ENCODE measurements around the gene BCAS3. TPM values are rescaled to one million over a fixed set of nuclear protein-coding genes. Genes with fewer than 3 reads are reported as not detected.

Gene BCAS3
- total RNA-seq (10 to 100 TPM; 40.3 to 42.2 TPM), polyA plus RNA-seq (10 to 100 TPM; 27.0 to 45.2 TPM)

- Mint-ChIP-seq H3K4me1 (peaks cover 17 to 26% (median 23%) of the 10 kb centered on the region in 4 donors), H3K36me3 (peaks cover 6 to 14% of the 10 kb centered on the region in 2 donors), H3K4me3 (peak within 1 kb of the TSS; percentile 91 to 99 (median 97)), H3K9me3 (no peaks in the 10 kb centered on the region), H3K27me3 (no peaks in the 10 kb centered on the region), H3K27ac (peak within 1 kb of the TSS; percentile 93 to 99 (median 98))
- H3K4me3 ChIP-seq (ENCODE audit: low read length in 2 of 2) = peak within 1 kb of the TSS; percentile 65 to 96
- ChIA-PET POLR2A (ENCODE audit: partially characterized antibody) (interaction anchor here (0.6 to 2.0 kb wide), 18 partner anchors 9 to 1571 kb away, joined by 3 to 24 read pairs (median 4); partner anchors contain the start of genes CLTC, DHX40, PPM1D and RNFT1), CTCF (ENCODE audit: partially characterized antibody) (interaction anchor here (1.0 to 1.4 kb wide), 6 partner anchors 36 to 102 kb away, joined by 3 to 5 read pairs (median 3); no protein-coding TSS in a partner anchor)
- no peaks in the 10 kb centered on the region for H3K27me3 ChIP-seq (ENCODE audit: insufficient read depth, low read length)
- H3K4me1 ChIP-seq (ENCODE audit: insufficient read depth, low read length) = peaks cover 14% of the 10 kb centered on the region
- H3K9me3 ChIP-seq (ENCODE audit: control insufficient read depth in 1 of 2, low read length in 2 of 2) = no peaks in the 10 kb centered on the region
- DNase-seq = peak; percentile 96 to 99 (median 97)
- peak within 1 kb of the TSS; percentile 72 for H3K27ac ChIP-seq (ENCODE audit: low read depth, low read length)
- no peaks in the 10 kb centered on the region for H3K36me3 ChIP-seq (ENCODE audit: insufficient read depth, low read length)
- intact Hi-C loops (cut with micrococcal nuclease) = loop anchor here (1.0 to 10.0 kb wide), 5 partner anchors 77 to 1387 kb away; partner anchors contain the start of genes DHX40, PPM1D and USP32
Observed at GRCh38 chr17:60677308-60678117, at the start of gene BCAS3. TSS of gene BCAS3 (plus strand) at chr17:60677851.

GRCh38 chr17:60628252-60628889 lies 49.3 kb upstream of the BCAS3 start:
- Mint-ChIP-seq H3K27me3 (no peaks in the 10 kb centered on the region), H3K36me3 (peaks cover 0 to 11% of the 10 kb centered on the region in 2 donors), H3K27ac (no peak overlapping the region), H3K4me1 (peaks cover 3 to 8% (median 5%) of the 10 kb centered on the region in 4 donors), H3K4me3 (no peak overlapping the region), H3K9me3 (no peaks in the 10 kb centered on the region)
- Histone ChIP-seq H3K27me3 (ENCODE audit: insufficient read depth, low read length) (no peaks in the 10 kb centered on the region), H3K27ac (ENCODE audit: low read depth, low read length) (no peak overlapping the region), H3K9me3 (ENCODE audit: control insufficient read depth in 1 of 2, low read length in 2 of 2) (no peaks in the 10 kb centered on the region), H3K36me3 (ENCODE audit: insufficient read depth, low read length) (no peaks in the 10 kb centered on the region), H3K4me3 (ENCODE audit: low read length in 2 of 2) (no peak overlapping the region), H3K4me1 (ENCODE audit: insufficient read depth, low read length) (no peaks in the 10 kb centered on the region)
- POLR2A ChIA-PET (ENCODE audit: partially characterized antibody) = no interaction called here
- DNase-seq = no peak
- CTCF ChIA-PET (ENCODE audit: partially characterized antibody) = interaction anchor here (0.6 to 3.7 kb wide), 2 partner anchors 9 to 12 kb away, joined by 3 to 18 read pairs; no protein-coding TSS in a partner anchor
- intact Hi-C loops (cut with micrococcal nuclease) = no loop called here

DNA sequence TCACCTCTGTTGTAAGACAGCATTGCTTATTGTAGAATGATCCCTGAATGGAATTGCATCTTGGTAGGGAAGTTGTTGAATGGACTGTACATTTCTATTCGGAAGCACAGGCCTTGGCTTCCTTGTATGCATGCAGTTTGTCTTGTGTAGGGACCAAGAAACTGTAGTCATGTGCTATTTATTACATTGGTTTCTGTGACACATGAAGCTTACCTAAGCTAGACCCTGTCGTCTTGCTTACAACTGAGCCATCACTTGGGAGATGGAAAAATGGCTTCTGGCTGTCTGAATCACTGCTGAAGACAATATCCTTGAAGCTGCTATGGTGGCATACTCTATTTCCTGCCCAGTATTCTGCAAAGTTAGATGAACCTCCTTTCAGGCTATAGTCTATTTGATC lies 48.5 kb upstream of the BCAS3 start:
- no peaks in the 10 kb centered on the region for H3K27me3 Mint-ChIP-seq
- no peak overlapping the region for H3K27ac ChIP-seq (ENCODE audit: low read depth, low read length)
- no peak for DNase-seq
- H3K4me1 ChIP-seq (ENCODE audit: insufficient read depth, low read length) = no peaks in the 10 kb centered on the region
- H3K9me3 Mint-ChIP-seq = no peaks in the 10 kb centered on the region
- H3K36me3 Mint-ChIP-seq = peaks cover 0 to 11% of the 10 kb centered on the region in 2 donors
- POLR2A ChIA-PET (ENCODE audit: partially characterized antibody) = no interaction called here
- H3K4me1 Mint-ChIP-seq = peaks cover 3 to 6% (median 5%) of the 10 kb centered on the region in 4 donors
- no peaks in the 10 kb centered on the region for H3K27me3 ChIP-seq (ENCODE audit: insufficient read depth, low read length)
- no peaks in the 10 kb centered on the region for H3K9me3 ChIP-seq (ENCODE audit: control insufficient read depth in 1 of 2, low read length in 2 of 2)
- intact Hi-C loops (cut with micrococcal nuclease) = no loop called here
- no peak overlapping the region for H3K4me3 Mint-ChIP-seq
- H3K4me3 ChIP-seq (ENCODE audit: low read length in 2 of 2) = no peak overlapping the region
- H3K27ac Mint-ChIP-seq = no peak overlapping the region
- no peaks in the 10 kb centered on the region for H3K36me3 ChIP-seq (ENCODE audit: insufficient read depth, low read length)
- CTCF ChIA-PET (ENCODE audit: partially characterized antibody) = interaction anchor here (3.7 kb wide), 1 partner anchor 8 kb away, joined by 18 read pairs; no protein-coding TSS in a partner anchor

DNA sequence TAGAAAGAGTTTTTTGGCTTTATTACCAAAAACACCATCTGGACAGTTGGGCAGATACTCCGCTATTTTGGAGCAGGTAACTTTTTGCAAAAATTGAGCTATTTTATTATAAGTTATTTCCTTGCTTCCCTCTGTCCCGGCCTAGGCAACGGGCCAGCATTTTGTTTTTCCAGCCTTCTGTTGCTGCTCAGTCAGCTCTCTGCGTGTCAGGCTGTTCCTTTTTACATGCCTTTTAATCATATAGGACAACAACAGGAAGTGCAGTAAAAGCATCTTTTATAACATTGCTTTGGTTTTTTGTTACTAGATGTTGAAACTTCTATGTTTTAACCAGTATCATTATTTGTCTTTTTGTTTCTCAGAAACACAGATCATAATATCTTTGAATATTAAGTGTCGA lies 47.3 kb upstream of the BCAS3 start:
- H3K4me1 Mint-ChIP-seq = peaks cover 3 to 6% (median 5%) of the 10 kb centered on the region in 4 donors
- ChIA-PET POLR2A (ENCODE audit: partially characterized antibody) (no interaction called here), CTCF (ENCODE audit: partially characterized antibody) (interaction anchor here (0.9 to 1.5 kb wide), 3 partner anchors 9 to 54 kb away, joined by 3 to 6 read pairs (median 6); no protein-coding TSS in a partner anchor)
- H3K4me3 Mint-ChIP-seq = no peak overlapping the region
- Histone ChIP-seq H3K9me3 (ENCODE audit: control insufficient read depth in 1 of 2, low read length in 2 of 2) (no peaks in the 10 kb centered on the region), H3K4me1 (ENCODE audit: insufficient read depth, low read length) (no peaks in the 10 kb centered on the region), H3K36me3 (ENCODE audit: insufficient read depth, low read length) (no peaks in the 10 kb centered on the region), H3K4me3 (ENCODE audit: low read length in 2 of 2) (no peak overlapping the region), H3K27ac (ENCODE audit: low read depth, low read length) (no peak overlapping the region), H3K27me3 (ENCODE audit: insufficient read depth, low read length) (no peaks in the 10 kb centered on the region)
- H3K27me3 Mint-ChIP-seq = no peaks in the 10 kb centered on the region
- H3K36me3 Mint-ChIP-seq = peaks cover 0 to 19% of the 10 kb centered on the region in 2 donors
- no peaks in the 10 kb centered on the region for H3K9me3 Mint-ChIP-seq
- peak overlapping the region in 4 of 7 donors; percentile 25 to 84 (median 58) for H3K27ac Mint-ChIP-seq
- intact Hi-C loops (cut with micrococcal nuclease) = no loop called here
- no peak for DNase-seq

- H3K9me3 ChIP-seq (ENCODE audit: control insufficient read depth in 1 of 2, low read length in 2 of 2) = no peaks in the 10 kb centered on the region
- H3K27ac ChIP-seq (ENCODE audit: low read depth, low read length) = no peak overlapping the region
- POLR2A ChIA-PET (ENCODE audit: partially characterized antibody) = no interaction called here
- no peaks in the 10 kb centered on the region for H3K27me3 Mint-ChIP-seq
- H3K9me3 Mint-ChIP-seq = no peaks in the 10 kb centered on the region
- CTCF ChIA-PET (ENCODE audit: partially characterized antibody) = interaction anchor here (0.9 to 1.5 kb wide), 3 partner anchors 8 to 30 kb away, joined by 3 to 6 read pairs (median 3); no protein-coding TSS in a partner anchor
- no peaks in the 10 kb centered on the region for H3K27me3 ChIP-seq (ENCODE audit: insufficient read depth, low read length)
- H3K36me3 Mint-ChIP-seq = peaks cover 0 to 25% of the 10 kb centered on the region in 2 donors
- no peaks in the 10 kb centered on the region for H3K4me1 ChIP-seq (ENCODE audit: insufficient read depth, low read length)
- H3K4me3 ChIP-seq (ENCODE audit: low read length in 2 of 2) = no peak overlapping the region
- DNase-seq = no peak
- H3K27ac Mint-ChIP-seq = peak overlapping the region in 2 of 7 donors; percentile 35 to 66
- H3K4me1 Mint-ChIP-seq = peaks cover 3 to 6% (median 5%) of the 10 kb centered on the region in 4 donors
- no peaks in the 10 kb centered on the region for H3K36me3 ChIP-seq (ENCODE audit: insufficient read depth, low read length)
- H3K4me3 Mint-ChIP-seq = no peak overlapping the region
- intact Hi-C loops (cut with micrococcal nuclease) = no loop called here
Observed at GRCh38 chr17:60631119-60631518, 46.5 kb upstream of the BCAS3 start.

- H3K36me3 Mint-ChIP-seq = peaks cover 7 to 45% of the 10 kb centered on the region in 2 donors
- no peaks in the 10 kb centered on the region for H3K27me3 ChIP-seq (ENCODE audit: insufficient read depth, low read length)
- H3K36me3 ChIP-seq (ENCODE audit: insufficient read depth, low read length) = no peaks in the 10 kb centered on the region
- H3K27ac ChIP-seq (ENCODE audit: low read depth, low read length) = no peak overlapping the region
- H3K27me3 Mint-ChIP-seq = no peaks in the 10 kb centered on the region
- H3K9me3 Mint-ChIP-seq = peaks cover 0 to 2% (median 0%) of the 10 kb centered on the region in 8 donors
- peaks cover 0 to 11% (median 5%) of the 10 kb centered on the region in 4 donors for H3K4me1 Mint-ChIP-seq
- peak overlapping the region in 4 of 7 donors; percentile 2 to 78 (median 48) for H3K27ac Mint-ChIP-seq
- no peaks in the 10 kb centered on the region for H3K9me3 ChIP-seq (ENCODE audit: control insufficient read depth in 1 of 2, low read length in 2 of 2)
- no peak for DNase-seq
- POLR2A ChIA-PET (ENCODE audit: partially characterized antibody) = no interaction called here
- no peaks in the 10 kb centered on the region for H3K4me1 ChIP-seq (ENCODE audit: insufficient read depth, low read length)
- CTCF ChIA-PET (ENCODE audit: partially characterized antibody) = interaction anchor here (0.6 to 4.5 kb wide), 23 partner anchors 9 to 1002 kb away, joined by 3 to 37 read pairs (median 3); partner anchors contain the start of gene PPM1D
- no peak overlapping the region for H3K4me3 Mint-ChIP-seq
- intact Hi-C loops (cut with micrococcal nuclease) = loop anchor here (1.0 to 5.0 kb wide), 5 partner anchors 37 to 600 kb away; partner anchors contain the start of gene PPM1D
- no peak overlapping the region for H3K4me3 ChIP-seq (ENCODE audit: low read length in 2 of 2)
Observed at GRCh38 chr17:60637683-60638082, 40.0 kb upstream of the BCAS3 start.
